ENCODE results near the gene ZNF451. TPM values are rescaled to one million over a fixed set of nuclear protein-coding genes. Genes with fewer than 3 reads are reported as not detected.
"Not testable (repeated sequence)": the region's sequence is repeated elsewhere in the genome, so short reads cannot be mapped to it uniquely, and the experiment has no call there.

Gene ZNF451
- total and polyA plus RNA-seq, 12 donors: 4.9 to 33.2 (median 26.2) TPM

- no peak for DNase-seq
- WGBS, 2 donors: 85 to 88% methylated on average over 4 of the region's 4 CpGs
Observed at GRCh38 chr6:57087916-57088315, 2.1 kb upstream of the ZNF451 start.

GRCh38 chr6:57089265-57089664 is 723 bp upstream of the ZNF451 start:
- WGBS, 2 donors: 60 to 61% methylated on average over 3 of the region's 3 CpGs
- Histone ChIP-seq H3K9me3 (no peaks in the 10 kb centered on the region), H3K27me3 (no peaks in the 10 kb centered on the region), H3K27ac (peak overlapping the region in 7 of 10 donors; percentile 84 to 93 (median 88)), H3K36me3 (peaks cover 0 to 26% (median 0%) of the 10 kb centered on the region in 9 donors), H3K4me1 (peaks cover 5 to 37% (median 35%) of the 10 kb centered on the region in 9 donors), H3K4me3 (peak overlapping the region in 9 of 10 donors; percentile 40 to 76 (median 66))
- intact Hi-C loops (cut with DNase I): loop anchor here in 2 of 10 donors (5.0 to 10.0 kb wide), 3 partner anchors 42 to 136 kb away; partner anchors contain the start of genes KIAA1586 (in 2 of the 2), BAG2 (in 1 of the 2) and RAB23 (in 1 of the 2)
- ATAC-seq: no peak
- DNase-seq: no peak
- TF ChIP-seq, protein P1, sequence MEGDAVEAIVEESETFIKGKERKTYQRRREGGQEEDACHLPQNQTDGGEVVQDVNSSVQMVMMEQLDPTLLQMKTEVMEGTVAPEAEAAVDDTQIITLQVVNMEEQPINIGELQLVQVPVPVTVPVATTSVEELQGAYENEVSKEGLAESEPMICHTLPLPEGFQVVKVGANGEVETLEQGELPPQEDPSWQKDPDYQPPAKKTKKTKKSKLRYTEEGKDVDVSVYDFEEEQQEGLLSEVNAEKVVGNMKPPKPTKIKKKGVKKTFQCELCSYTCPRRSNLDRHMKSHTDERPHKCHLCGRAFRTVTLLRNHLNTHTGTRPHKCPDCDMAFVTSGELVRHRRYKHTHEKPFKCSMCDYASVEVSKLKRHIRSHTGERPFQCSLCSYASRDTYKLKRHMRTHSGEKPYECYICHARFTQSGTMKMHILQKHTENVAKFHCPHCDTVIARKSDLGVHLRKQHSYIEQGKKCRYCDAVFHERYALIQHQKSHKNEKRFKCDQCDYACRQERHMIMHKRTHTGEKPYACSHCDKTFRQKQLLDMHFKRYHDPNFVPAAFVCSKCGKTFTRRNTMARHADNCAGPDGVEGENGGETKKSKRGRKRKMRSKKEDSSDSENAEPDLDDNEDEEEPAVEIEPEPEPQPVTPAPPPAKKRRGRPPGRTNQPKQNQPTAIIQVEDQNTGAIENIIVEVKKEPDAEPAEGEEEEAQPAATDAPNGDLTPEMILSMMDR (IDR thresholded peaks at IDR 0.05): no peak

More at GRCh38 chr6:57087916-57088315, 2.1 kb upstream of the ZNF451 start:
- Histone ChIP-seq H3K27me3 (no peaks in the 10 kb centered on the region), H3K27ac (no peak overlapping the region), H3K36me3 (peaks cover 0 to 15% (median 0%) of the 10 kb centered on the region in 9 donors), H3K9me3 (no peaks in the 10 kb centered on the region), H3K4me1 (peaks cover 5 to 25% (median 22%) of the 10 kb centered on the region in 9 donors), H3K4me3 (no peak overlapping the region)
- intact Hi-C loops (cut with DNase I): loop anchor here in 2 of 10 donors (5.0 to 10.0 kb wide), 3 partner anchors 41 to 137 kb away; partner anchors contain the start of genes KIAA1586 (in 2 of the 2), BAG2 (in 1 of the 2) and RAB23 (in 1 of the 2)
- TF ChIP-seq, protein P1 (IDR thresholded peaks at IDR 0.05): no peak
- no peak for ATAC-seq

DNA sequence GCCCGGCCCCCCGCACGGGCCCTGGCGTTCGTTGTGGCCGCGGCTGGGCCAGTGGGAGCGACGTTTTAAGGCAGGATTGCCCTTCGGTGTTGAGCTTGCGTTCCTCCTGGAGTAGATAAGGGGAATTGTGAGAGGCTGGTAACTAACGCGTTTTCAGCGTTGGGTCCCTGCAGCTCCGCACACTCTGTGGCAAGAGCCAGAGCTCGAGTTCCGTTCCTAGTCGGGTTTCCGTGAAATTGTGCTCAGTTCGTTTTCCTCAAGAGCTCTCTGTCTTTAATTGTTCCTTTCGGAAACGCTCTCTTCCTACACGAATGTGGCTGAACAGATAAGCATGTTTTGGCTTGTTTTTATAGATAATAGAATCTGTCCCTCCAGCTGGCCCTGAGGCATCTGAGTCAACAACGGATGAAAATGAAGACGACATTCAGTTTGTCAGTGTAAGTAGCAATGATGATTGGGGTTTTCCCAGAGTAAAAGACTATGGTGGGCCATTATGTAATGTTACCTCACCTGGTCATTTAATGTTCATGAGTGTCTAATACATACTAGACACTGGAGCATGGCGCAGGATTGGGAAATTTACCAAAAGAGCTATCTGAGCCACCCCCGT is 575 bp downstream of the ZNF451 start:
- H3K9me3 ChIP-seq, DNase-seq, H3K27me3 ChIP-seq: not testable (repeated sequence)
- ATAC-seq: peak in 6 of 8 donors; percentile 6 to 45 (median 29)
- WGBS, 2 donors: no CpG with 5 or more reads among the region's 27 CpGs
- H3K4me3 ChIP-seq: peak overlapping the region; percentile 40 to 76 (median 66)
- H3K4me1 ChIP-seq: peaks cover 5 to 45% (median 38%) of the 10 kb centered on the region in 9 donors
- H3K27ac ChIP-seq: peak overlapping the region in 7 of 10 donors; percentile 61 to 93 (median 88)
- H3K36me3 ChIP-seq: peaks cover 0 to 35% (median 0%) of the 10 kb centered on the region in 9 donors
- intact Hi-C loops (cut with DNase I): loop anchor here in 2 of 10 donors (10.0 kb wide), 3 partner anchors 64 to 224 kb away; partner anchors contain the start of genes PRIM2 (in 1 of the 2) and RAB23 (in 1 of the 2)

DNA sequence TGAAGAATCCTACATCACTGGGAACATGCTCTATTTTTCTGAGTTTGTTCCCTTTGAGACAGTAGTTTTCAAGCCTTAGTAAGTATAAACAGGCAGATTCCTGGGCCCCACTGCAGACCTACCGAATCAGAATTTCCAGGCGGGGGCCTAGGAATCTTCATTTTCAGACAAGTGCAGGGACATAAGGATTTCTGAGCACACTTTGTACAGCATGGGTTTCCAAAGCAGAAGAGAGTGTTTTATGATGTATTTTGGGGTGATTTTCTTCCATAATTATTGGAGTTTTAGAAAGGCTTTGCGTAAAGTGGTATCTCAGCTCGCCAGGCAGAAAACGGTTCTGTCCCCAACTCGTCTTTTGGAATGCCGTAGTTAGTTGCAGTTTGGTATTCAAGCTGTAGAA is 1.4 kb downstream of the ZNF451 start:
- not testable (repeated sequence) for H3K9me3 ChIP-seq, H3K27ac ChIP-seq, H3K27me3 ChIP-seq, DNase-seq, ATAC-seq
- intact Hi-C loops (cut with DNase I): loop anchor here in 2 of 10 donors (10.0 kb wide), 3 partner anchors 63 to 223 kb away; partner anchors contain the start of genes PRIM2 (in 1 of the 2) and RAB23 (in 1 of the 2)
- peak overlapping the region in 3 of 10 donors; percentile 14 to 24 (median 22) for H3K4me3 ChIP-seq
- whole genome bisulfite sequencing, 2 donors: 72 to 89% methylated on average over 6 to 7 of the region's 7 CpGs
- peaks cover 5 to 46% (median 39%) of the 10 kb centered on the region in 9 donors for H3K4me1 ChIP-seq
- peaks cover 0 to 35% (median 0%) of the 10 kb centered on the region in 9 donors for H3K36me3 ChIP-seq

DNA sequence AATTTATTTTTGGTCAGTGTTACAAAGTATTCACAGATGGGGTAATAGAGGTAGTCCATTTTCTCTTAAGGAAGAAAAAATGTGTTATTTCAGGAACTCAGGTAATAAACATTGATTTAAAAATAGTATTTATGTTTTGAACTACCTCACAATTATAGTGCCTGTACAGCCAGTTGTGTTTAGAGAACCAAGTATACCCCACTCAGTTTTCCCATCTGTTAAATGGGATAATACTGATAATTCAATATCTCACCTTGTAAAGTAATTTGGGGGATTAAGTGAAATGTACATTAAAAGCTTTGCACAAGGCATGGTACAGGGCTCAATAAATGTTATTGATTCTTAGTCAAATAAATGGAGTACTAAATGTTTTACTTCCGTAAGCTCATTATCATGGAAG is 4.7 kb downstream of the ZNF451 start:
- 97% methylated on average over 1 of the region's 1 CpG for WGBS, 2 donors
- H3K9me3 ChIP-seq: no peaks in the 10 kb centered on the region
- H3K4me1 ChIP-seq: peaks cover 5 to 59% (median 50%) of the 10 kb centered on the region in 9 donors
- H3K36me3 ChIP-seq: peaks cover 0 to 62% (median 10%) of the 10 kb centered on the region in 9 donors
- DNase-seq (no peak), ATAC-seq (no peak)
- H3K27me3 ChIP-seq: no peaks in the 10 kb centered on the region
- H3K27ac ChIP-seq: no peak overlapping the region
- intact Hi-C loops (cut with DNase I): loop anchor here in 2 of 10 donors (10.0 kb wide), 3 partner anchors 60 to 220 kb away; partner anchors contain the start of genes PRIM2 (in 1 of the 2) and RAB23 (in 1 of the 2)
- TF ChIP-seq, protein P1 (IDR thresholded peaks at IDR 0.05): no peak
- no peak overlapping the region for H3K4me3 ChIP-seq

All from heart right ventricle (tissue), 16 donors.